Measurements from ENCODE around the gene ARID1B.
A peak's percentile ranks its signal among the peaks of the same experiment; 100 is the strongest.

The ARID1B gene

GRCh38 chr6:156777577-156778453 is 637 bp downstream of the ARID1B start (continued):
- TF ChIP-seq HIC1 (tag by site-specific recombination; IDR thresholded peaks at IDR 0.05) (peak; percentile 99), ZNF704 (tag by site-specific recombination; IDR thresholded peaks at IDR 0.05) (no peak), ZEB2 (tag by site-specific recombination; IDR thresholded peaks at IDR 0.05) (0 out of 2 replicates have a peak, but pooled peaks have one; percentile 17), YY1 (tag by site-specific recombination; IDR thresholded peaks at IDR 0.05) (no peak; the same call in 1 of the 2 replicates), ZIC2 (tag by site-specific recombination; IDR thresholded peaks at IDR 0.05) (peak; percentile 47; the same call in 1 of the 2 replicates), KLF8 (tag by site-specific recombination; IDR thresholded peaks at IDR 0.05) (peak; percentile 74; the same call in 1 of the 2 replicates), ZNF558 (tag by site-specific recombination; IDR thresholded peaks at IDR 0.05) (no peak), GLIS1 (tag by site-specific recombination; IDR thresholded peaks at IDR 0.05) (no peak), ZNF624 (tag by site-specific recombination; IDR thresholded peaks at IDR 0.05) (no peak), ZNF701 (tag by site-specific recombination; IDR thresholded peaks at IDR 0.05) (no peak), YY2 (tag by site-specific recombination; IDR thresholded peaks at IDR 0.05) (peak; percentile 72), ZNF777 (tag by site-specific recombination; IDR thresholded peaks at IDR 0.05; ENCODE audit: borderline replicate concordance) (no peak), ZBTB10 (tag by site-specific recombination; IDR thresholded peaks at IDR 0.05) (peak; percentile 54; the same call in 1 of the 2 replicates), ZNF2 (tag by site-specific recombination; IDR thresholded peaks at IDR 0.05) (peak; percentile 94), ZXDB (tag by site-specific recombination; IDR thresholded peaks at IDR 0.05) (peak; percentile 12; the same call in 1 of the 2 replicates), ZNF596 (tag by site-specific recombination; IDR thresholded peaks at IDR 0.05) (no peak), ZNF830 (tag by site-specific recombination; IDR thresholded peaks at IDR 0.05; ENCODE audit: low read depth) (no peak), SP7 (tag by site-specific recombination; IDR thresholded peaks at IDR 0.05) (peak; percentile 12; the same call in 1 of the 2 replicates), ZNF169 (tag by site-specific recombination; IDR thresholded peaks at IDR 0.05) (peak; percentile 90), ZNF692 (tag by site-specific recombination; IDR thresholded peaks at IDR 0.05) (0 out of 2 replicates have a peak, but pooled peaks have one; percentile 26), ZNF211 (tag by site-specific recombination; IDR thresholded peaks at IDR 0.05; ENCODE audit: low read depth) (no peak), ZNF184 (tag by site-specific recombination; IDR thresholded peaks at IDR 0.05) (no peak), ZNF292 (tag by site-specific recombination; IDR thresholded peaks at IDR 0.05; ENCODE audit: borderline replicate concordance, low read depth) (no peak), ZBTB44 (tag by site-specific recombination; IDR thresholded peaks at IDR 0.05) (no peak), ZNF121 (tag by site-specific recombination; IDR thresholded peaks at IDR 0.05) (peak; percentile 29; the same call in 1 of the 2 replicates), BCL11A (tag by site-specific recombination; IDR thresholded peaks at IDR 0.05; ENCODE audit: low read depth) (no peak), ZNF223 (tag by site-specific recombination; IDR thresholded peaks at IDR 0.05) (no peak), ZNF394 (tag by site-specific recombination; IDR thresholded peaks at IDR 0.05; ENCODE audit: borderline replicate concordance) (peak; percentile 45; the same call in 1 of the 2 replicates), ZSCAN4 (tag by site-specific recombination; IDR thresholded peaks at IDR 0.05) (0 out of 2 replicates have a peak, but pooled peaks have one; percentile 30)

Data from HEK293 (cell line).